Measurements from ENCODE around the gene MFSD2B. TPM values are rescaled to one million over a fixed set of nuclear protein-coding genes. Genes with fewer than 3 reads are reported as not detected.
"Not testable (repeated sequence)": the region's sequence is repeated elsewhere in the genome, so short reads cannot be mapped to it uniquely, and the experiment has no call there.

Gene MFSD2B
- total RNA-seq, 2 experiments from 2014 or later, result 0.34 to 0.44 TPM

GRCh38 chr2:24011250-24012104, 1.6 kb downstream of the MFSD2B start:
- Mint-ChIP-seq H3K27ac (no peak overlapping the region), H3K36me3 (ENCODE audit: low read depth) (no peaks in the 10 kb centered on the region), H3K9me3 (ENCODE audit: insufficient read depth) (no peaks in the 10 kb centered on the region), H3K4me1 (ENCODE audit: low read depth) (peaks cover 11% of the 10 kb centered on the region), H3K4me3 (no peak overlapping the region), H3K27me3 (ENCODE audit: low read depth) (peaks cover 35% of the 10 kb centered on the region)
- CTCF ChIA-PET, result interaction anchor here (1.4 kb wide), 1 partner anchor 73 kb away, joined by 7 read pairs; the partner anchor contains the start of gene TP53I3
- no peak for ATAC-seq
- POLR2A ChIA-PET, result interaction anchor here (0.8 to 0.9 kb wide), 2 partner anchors 18 to 65 kb away, joined by 3 to 4 read pairs; partner anchors contain the start of gene SF3B6
- no peak for DNase-seq

- H3K4me3 Mint-ChIP-seq, result no peak overlapping the region
- no peak overlapping the region for H3K27ac Mint-ChIP-seq
- peaks cover 11% of the 10 kb centered on the region for H3K4me1 Mint-ChIP-seq (ENCODE audit: low read depth)
- ATAC-seq, result no peak
- POLR2A ChIA-PET, result no interaction called here
- no peak for DNase-seq
- CTCF ChIA-PET, result no interaction called here
- H3K36me3 Mint-ChIP-seq (ENCODE audit: low read depth), result no peaks in the 10 kb centered on the region
- no peaks in the 10 kb centered on the region for H3K9me3 Mint-ChIP-seq (ENCODE audit: insufficient read depth)
- H3K27me3 Mint-ChIP-seq (ENCODE audit: low read depth), result peaks cover 33% of the 10 kb centered on the region
Observed at GRCh38 chr2:24012521-24013188, 2.8 kb downstream of the MFSD2B start.

GRCh38 chr2:24014902-24015301, 5.0 kb downstream of the MFSD2B start:
- H3K4me3 Mint-ChIP-seq; H3K27ac Mint-ChIP-seq; H3K36me3 Mint-ChIP-seq (ENCODE audit: low read depth); H3K9me3 Mint-ChIP-seq (ENCODE audit: insufficient read depth); CTCF ChIA-PET; ATAC-seq; DNase-seq: not testable (repeated sequence)
- H3K4me1 Mint-ChIP-seq (ENCODE audit: low read depth), result peaks cover 11% of the 10 kb centered on the region
- POLR2A ChIA-PET, result interaction anchor here (1.0 kb wide), 1 partner anchor 66 kb away, joined by 3 read pairs; no protein-coding TSS in a partner anchor
- peaks cover 18% of the 10 kb centered on the region for H3K27me3 Mint-ChIP-seq (ENCODE audit: low read depth)

GRCh38 chr2:24015562-24016375, 5.9 kb downstream of the MFSD2B start:
- DNase-seq, result no peak
- peaks cover 10% of the 10 kb centered on the region for H3K4me1 Mint-ChIP-seq (ENCODE audit: low read depth)
- no peaks in the 10 kb centered on the region for H3K36me3 Mint-ChIP-seq (ENCODE audit: low read depth)
- no peak for ATAC-seq
- no peak overlapping the region for H3K27ac Mint-ChIP-seq
- H3K4me3 Mint-ChIP-seq, result no peak overlapping the region
- ChIA-PET POLR2A (interaction anchor here (1.0 kb wide), 1 partner anchor 65 kb away, joined by 3 read pairs; no protein-coding TSS in a partner anchor), CTCF (no interaction called here)
- peaks cover 16% of the 10 kb centered on the region for H3K27me3 Mint-ChIP-seq (ENCODE audit: low read depth)
- H3K9me3 Mint-ChIP-seq (ENCODE audit: insufficient read depth), result no peaks in the 10 kb centered on the region

- ATAC-seq (no peak), DNase-seq (no peak)
- ChIA-PET CTCF (no interaction called here), POLR2A (no interaction called here)
- Mint-ChIP-seq H3K4me3 (no peak overlapping the region), H3K27ac (no peak overlapping the region), H3K27me3 (ENCODE audit: low read depth) (peaks cover 11% of the 10 kb centered on the region), H3K4me1 (ENCODE audit: low read depth) (peaks cover 4% of the 10 kb centered on the region), H3K9me3 (ENCODE audit: insufficient read depth) (no peaks in the 10 kb centered on the region), H3K36me3 (ENCODE audit: low read depth) (no peaks in the 10 kb centered on the region)
Observed at GRCh38 chr2:24016376-24016761, 6.5 kb downstream of the MFSD2B start.

GRCh38 chr2:24016853-24017703, 7.2 kb downstream of the MFSD2B start:
- peaks cover 5% of the 10 kb centered on the region for H3K27me3 Mint-ChIP-seq (ENCODE audit: low read depth)
- no peaks in the 10 kb centered on the region for H3K4me1 Mint-ChIP-seq (ENCODE audit: low read depth)
- H3K9me3 Mint-ChIP-seq (ENCODE audit: insufficient read depth), result no peaks in the 10 kb centered on the region
- no peak overlapping the region for H3K4me3 Mint-ChIP-seq
- H3K36me3 Mint-ChIP-seq (ENCODE audit: low read depth), result no peaks in the 10 kb centered on the region
- CTCF ChIA-PET, result no interaction called here
- no peak for ATAC-seq
- no peak for DNase-seq
- POLR2A ChIA-PET, result no interaction called here
- no peak overlapping the region for H3K27ac Mint-ChIP-seq

GRCh38 chr2:24017711-24018110, 7.8 kb downstream of the MFSD2B start:
- no peaks in the 10 kb centered on the region for H3K36me3 Mint-ChIP-seq (ENCODE audit: low read depth)
- DNase-seq (no peak), ATAC-seq (no peak)
- H3K4me1 Mint-ChIP-seq (ENCODE audit: low read depth), result no peaks in the 10 kb centered on the region
- peaks cover 1% of the 10 kb centered on the region for H3K27me3 Mint-ChIP-seq (ENCODE audit: low read depth)
- no peak overlapping the region for H3K27ac Mint-ChIP-seq
- no peak overlapping the region for H3K4me3 Mint-ChIP-seq
- H3K9me3 Mint-ChIP-seq (ENCODE audit: insufficient read depth), result no peaks in the 10 kb centered on the region
- ChIA-PET POLR2A (no interaction called here), CTCF (no interaction called here)

GRCh38 chr2:24018241-24018640, 8.4 kb downstream of the MFSD2B start:
- no peak overlapping the region for H3K4me3 Mint-ChIP-seq
- DNase-seq (no peak), ATAC-seq (no peak)
- no peak overlapping the region for H3K27ac Mint-ChIP-seq
- H3K4me1 Mint-ChIP-seq (ENCODE audit: low read depth), result no peaks in the 10 kb centered on the region
- CTCF ChIA-PET, result no interaction called here
- H3K36me3 Mint-ChIP-seq (ENCODE audit: low read depth), result no peaks in the 10 kb centered on the region
- H3K9me3 Mint-ChIP-seq (ENCODE audit: insufficient read depth), result no peaks in the 10 kb centered on the region
- H3K27me3 Mint-ChIP-seq (ENCODE audit: low read depth), result no peaks in the 10 kb centered on the region
- POLR2A ChIA-PET, result no interaction called here

- H3K9me3 Mint-ChIP-seq (ENCODE audit: insufficient read depth), result no peaks in the 10 kb centered on the region
- H3K36me3 Mint-ChIP-seq (ENCODE audit: low read depth), result no peaks in the 10 kb centered on the region
- DNase-seq, result no peak
- ChIA-PET CTCF (no interaction called here), POLR2A (interaction anchor here (0.8 kb wide), 1 partner anchor 1147 kb away, joined by 3 read pairs; no protein-coding TSS in a partner anchor)
- no peaks in the 10 kb centered on the region for H3K4me1 Mint-ChIP-seq (ENCODE audit: low read depth)
- H3K4me3 Mint-ChIP-seq, result no peak overlapping the region
- no peak for ATAC-seq
- no peak overlapping the region for H3K27ac Mint-ChIP-seq
- no peaks in the 10 kb centered on the region for H3K27me3 Mint-ChIP-seq (ENCODE audit: low read depth)
Observed at GRCh38 chr2:24019729-24020128, 9.8 kb downstream of the MFSD2B start.

GRCh38 chr2:24020244-24020643, 10.4 kb downstream of the MFSD2B start:
- H3K27me3 Mint-ChIP-seq (ENCODE audit: low read depth), result no peaks in the 10 kb centered on the region
- no peak for DNase-seq
- no peaks in the 10 kb centered on the region for H3K4me1 Mint-ChIP-seq (ENCODE audit: low read depth)
- H3K36me3 Mint-ChIP-seq (ENCODE audit: low read depth), result no peaks in the 10 kb centered on the region
- H3K27ac Mint-ChIP-seq, result no peak overlapping the region
- no peak for ATAC-seq
- no peak overlapping the region for H3K4me3 Mint-ChIP-seq
- ChIA-PET CTCF (interaction anchor here (0.6 kb wide), 1 partner anchor 93 kb away, joined by 3 read pairs; no protein-coding TSS in a partner anchor), POLR2A (no interaction called here)
- H3K9me3 Mint-ChIP-seq (ENCODE audit: insufficient read depth), result no peaks in the 10 kb centered on the region
